B cell (primary cell): ENCODE data around the gene RNASEH1. TPM values are rescaled to one million over a fixed set of nuclear protein-coding genes. Genes with fewer than 3 reads are reported as not detected.
"Not testable (repeated sequence)": the region's sequence is repeated elsewhere in the genome, so short reads cannot be mapped to it uniquely, and the experiment has no call there.

Source experiments
- ATAC-seq: fragments of 200-7000 bp; cut with Tn5 transposase; one replicate; pipeline ENCODE4 v1.10.0; 2021; ENCODE audit warnings: low read depth, mild to moderate bottlenecking, moderate number of reproducible peaks, moderate library complexity
- CTCF ChIA-PET: fragments of 350-600 bp; sonication (Branson Sonifier 250); formaldehyde crosslinking; loops from one replicate; lab custom pipeline; 2021; ENCODE audit warnings: antibody characterized with exemption, inconsistent platforms; lab: Charles Lee
- POLR2A ChIA-PET: fragments of 350-600 bp; sonication (Branson Sonifier 250); formaldehyde crosslinking; loops from one replicate; lab custom pipeline; 2021; ENCODE audit warnings: antibody characterized with exemption; lab: Charles Lee
- DNase-seq: peaks from one replicate; pipeline ENCODE4 v3.0.0; 2013
- H2AFZ ChIP-seq: 2 replicates; pipeline ENCODE4 v1.6.1; 2012; ENCODE audit warnings: mild to moderate bottlenecking, low read depth, low read length; ENCODE audit not compliant: insufficient read depth, poor library complexity, severe bottlenecking
- H3K27ac ChIP-seq, 2 donors: 1 replicate in 1 of 2; 2 replicates in 1 of 2; pipeline ENCODE4 v1.5.1; 2012 to 2013; ENCODE audit warnings: low read length in 2 of 2, mild to moderate bottlenecking in 2 of 2, moderate library complexity in 1 of 2
- H3K27me3 ChIP-seq, 4 experiments: fragments of 200-600 bp in 1 of 4; sonication (generic) in 1 of 4; replicated peaks in 1 of 4; 1 replicate in 2 of 4; 2 replicates in 2 of 4; pipeline versions ENCODE4 v1.6.1 to v1.7.0; 2013 to 2016; ENCODE audit warnings: low read length in 3 of 4, mild to moderate bottlenecking in 2 of 4, mixed read lengths in 1 of 4, moderate library complexity in 1 of 4; ENCODE audit not compliant: insufficient read depth in 4 of 4, control insufficient read depth in 3 of 4; ENCODE audit errors: control extremely low read depth in 1 of 4
- H3K36me3 ChIP-seq, 2 experiments: replicated peaks in 1 of 2; 1 replicate in 1 of 2; 2 replicates in 1 of 2; pipeline versions ENCODE4 v1.6.1 to v1.7.1; 2013; ENCODE audit warnings: low read length in 1 of 2; ENCODE audit not compliant: insufficient read depth in 2 of 2, control insufficient read depth in 1 of 2; ENCODE audit errors: control extremely low read depth in 1 of 2, extremely low read depth in 1 of 2
- H3K4me1 ChIP-seq, 2 donors: fragments of 200-600 bp in 1 of 2; sonication (generic) in 1 of 2; 1 replicate in 1 of 2; 2 replicates in 1 of 2; pipeline versions ENCODE4 v1.5.1 to v1.6.1; 2013 to 2017; ENCODE audit warnings: low read length in 2 of 2; ENCODE audit not compliant: control insufficient read depth in 2 of 2, insufficient read depth in 2 of 2
- H3K4me2 ChIP-seq: replicated peaks from 2 replicates; pipeline ENCODE3; 2012; ENCODE audit warnings: mild to moderate bottlenecking, low read depth, low read length; ENCODE audit not compliant: poor library complexity, severe bottlenecking
- H3K4me3 ChIP-seq, 5 experiments: fragments of 200-600 bp in 1 of 5; sonication (generic) in 1 of 5; 1 replicate in 3 of 5; 2 replicates in 2 of 5; pipeline versions ENCODE4 v1.5.1 to v1.7.0; 2011 to 2016; ENCODE audit warnings: low read length in 4 of 5, mild to moderate bottlenecking in 4 of 5, low read depth in 2 of 5, control low read depth in 1 of 5, moderate library complexity in 1 of 5; ENCODE audit not compliant: insufficient read depth in 1 of 5; ENCODE audit errors: control extremely low read depth in 1 of 5, extremely low read depth in 1 of 5
- H3K79me2 ChIP-seq: fragments of 200-600 bp; sonication (generic); one replicate; pipeline ENCODE4 v1.6.0; 2016; ENCODE audit warnings: low read length; ENCODE audit not compliant: control insufficient read depth, insufficient read depth
- H3K9ac ChIP-seq: fragments of 200-600 bp; sonication (generic); 2 replicates; pipeline ENCODE4 v1.6.1; 2017; ENCODE audit warnings: mild to moderate bottlenecking, low read length, moderate library complexity
- H3K9me3 ChIP-seq, 3 donors: one replicate each; pipeline versions ENCODE4 v1.6.1 to v1.7.1; 2013; ENCODE audit warnings: low read length in 2 of 3; ENCODE audit not compliant: control insufficient read depth in 2 of 3, insufficient read depth in 1 of 3; ENCODE audit errors: control extremely low read depth in 1 of 3
- H4K20me1 ChIP-seq: 2 replicates; pipeline ENCODE4 v1.6.0; 2012; ENCODE audit warnings: mild to moderate bottlenecking, low read length; ENCODE audit not compliant: insufficient read depth, control insufficient read depth, poor library complexity, severe bottlenecking
- H3K27ac Mint-ChIP-seq: one replicate; pipeline ENCODE4 v1.8.0; 2021; ENCODE audit warnings: mixed read lengths
- H3K27me3 Mint-ChIP-seq: one replicate; pipeline ENCODE4 v1.8.0; 2021; ENCODE audit warnings: mixed read lengths
- H3K4me1 Mint-ChIP-seq: one replicate; pipeline ENCODE4 v1.8.0; 2021; ENCODE audit warnings: mixed read lengths
- H3K4me3 Mint-ChIP-seq: one replicate; pipeline ENCODE4 v1.8.0; 2021; ENCODE audit warnings: mixed read lengths
- H3K9me3 Mint-ChIP-seq: one replicate; pipeline ENCODE4 v1.8.0; 2022; ENCODE audit warnings: mixed read lengths; ENCODE audit not compliant: insufficient read depth
- EZH2 ChIP-seq: IDR thresholded peaks from 2 replicates; pipeline ENCODE4 v1.6.1; 2012; ENCODE audit warnings: borderline replicate concordance, low read depth, mild to moderate bottlenecking, moderate library complexity, low read length; ENCODE audit not compliant: insufficient read depth, poor library complexity, severe bottlenecking
- WGBS: methylation state at CpG from one replicate; pipeline ENCODE4 v1.1.5; 2013; ENCODE audit warnings: missing lambda C conversion rate; ENCODE audit not compliant: insufficient coverage; 5-methylcytosine and 5-hydroxymethylcytosine counted together
- intact Hi-C: fragments of 100-400 bp; cut with micrococcal nuclease; formaldehyde crosslinking; loops from one replicate; pipeline ENCODE4 v1.10.0; 2022
- polyA plus RNA-seq: library from polyadenylated mRNA; depleted of rRNA; stranded (reverse); fragments of >200 nt; gene quantifications from 2 replicates; pipeline ENCODE4 v1.2.3, GENCODE V29; 2012
- total RNA-seq, 2 donors: library from RNA; stranded (reverse); fragments of 120-200 nt in 1 of 2; gene quantifications; 1 replicate in 1 of 2; 2 replicates in 1 of 2; pipeline versions ENCODE4 v1.2.3 to v1.2.4, GENCODE V29; 2013 to 2022
- TF ChIP-seq, protein P1 (sequence below): fragments of 200-600 bp; IDR thresholded peaks from one replicate; pipeline ENCODE4 v1.8.0; 2022; ENCODE audit warnings: antibody characterized with exemption, mild to moderate bottlenecking

RNASEH1 gene
- total and polyA plus RNA-seq, 2 donors (not counting 1 experiment from before 2014, with no cell fraction given) = 7.2 to 25.1 TPM

DNA sequence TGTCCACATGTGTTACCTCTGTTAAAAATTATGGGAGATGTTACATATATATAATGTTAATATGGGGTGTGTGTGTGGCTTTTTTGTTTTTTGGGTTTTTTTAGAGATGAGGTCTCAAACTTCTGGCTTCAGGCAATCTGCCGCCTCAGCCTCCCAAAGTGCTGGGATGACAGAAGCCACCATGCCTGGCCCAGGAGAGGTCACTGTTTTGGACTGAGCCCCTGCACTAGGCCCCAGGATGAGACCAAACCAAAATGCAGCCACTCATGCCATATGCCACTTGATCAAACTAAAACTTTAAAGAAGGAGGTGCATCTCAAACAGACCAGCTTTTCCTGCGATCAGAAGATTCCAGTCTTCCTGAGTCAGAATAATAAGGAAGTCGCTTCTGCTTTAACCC is 41.3 kb downstream of the RNASEH1 start:
- peaks cover 34% of the 10 kb centered on the region for H3K4me1 Mint-ChIP-seq
- intact Hi-C loops = no loop called here

DNA sequence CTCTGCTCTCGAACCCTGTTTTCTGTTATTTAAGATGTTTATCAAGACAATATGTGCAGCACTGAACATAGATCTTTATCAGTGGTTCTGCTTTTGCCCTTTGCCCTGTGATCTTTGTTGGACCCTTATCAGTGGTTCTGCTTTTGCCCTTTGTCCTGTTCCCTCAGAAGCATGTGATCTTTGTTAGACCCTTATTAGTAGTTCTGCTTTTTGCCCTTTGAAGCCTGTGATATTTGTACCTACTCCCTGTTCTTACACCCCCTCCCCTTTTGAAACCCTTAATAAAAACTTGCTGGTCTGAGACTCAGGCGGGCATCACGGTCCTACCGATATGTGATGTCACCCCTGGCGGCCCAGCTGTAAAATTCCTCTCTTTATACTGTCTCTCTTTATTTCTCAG is 42.7 kb downstream of the RNASEH1 start:
- H2AFZ ChIP-seq, H4K20me1 ChIP-seq, H3K4me2 ChIP-seq, H3K27ac Mint-ChIP-seq, H3K9me3 ChIP-seq, intact Hi-C loops, H3K27me3 ChIP-seq, H3K27me3 Mint-ChIP-seq, H3K4me3 ChIP-seq, ATAC-seq, CTCF ChIA-PET, POLR2A ChIA-PET, H3K9ac ChIP-seq, H3K4me3 Mint-ChIP-seq, DNase-seq, H3K27ac ChIP-seq: not testable (repeated sequence)
- no CpG with 5 or more reads among the region's 5 CpGs for WGBS
- Mint-ChIP-seq H3K4me1 (peaks cover 21% of the 10 kb centered on the region), H3K9me3 (peaks cover 11% of the 10 kb centered on the region)
- Histone ChIP-seq H3K4me1 (peaks cover 11% of the 10 kb centered on the region in 2 donors), H3K36me3 (peaks cover 0 to 30% of the 10 kb centered on the region in 2 experiments), H3K79me2 (peaks cover 22% of the 10 kb centered on the region)

More for the DNA sequence above, 41.3 kb downstream of the RNASEH1 start:
- no peak for DNase-seq
- Histone ChIP-seq H3K36me3 (peaks cover 0 to 17% of the 10 kb centered on the region in 2 experiments), H3K9ac (no peak overlapping the region), H3K79me2 (peaks cover 31% of the 10 kb centered on the region), H3K9me3 (peaks cover 0 to 7% (median 1%) of the 10 kb centered on the region in 3 donors), H3K4me3 (no peak overlapping the region), H3K27ac (no peak overlapping the region), H2AFZ (no peak overlapping the region), H4K20me1 (peaks cover 9% of the 10 kb centered on the region), H3K4me2 (no peak overlapping the region), H3K4me1 (peaks cover 18 to 25% of the 10 kb centered on the region in 2 donors), H3K27me3 (no peaks in the 10 kb centered on the region)
- ChIA-PET POLR2A (no interaction called here), CTCF (interaction anchor here (1.6 kb wide), 1 partner anchor 55 kb away, joined by 3 read pairs; no protein-coding TSS in a partner anchor)
- Mint-ChIP-seq H3K9me3 (peaks cover 8% of the 10 kb centered on the region), H3K4me3 (no peak overlapping the region), H3K27ac (no peak overlapping the region), H3K27me3 (no peaks in the 10 kb centered on the region)
- ATAC-seq = no peak
- TF ChIP-seq, protein P1, sequence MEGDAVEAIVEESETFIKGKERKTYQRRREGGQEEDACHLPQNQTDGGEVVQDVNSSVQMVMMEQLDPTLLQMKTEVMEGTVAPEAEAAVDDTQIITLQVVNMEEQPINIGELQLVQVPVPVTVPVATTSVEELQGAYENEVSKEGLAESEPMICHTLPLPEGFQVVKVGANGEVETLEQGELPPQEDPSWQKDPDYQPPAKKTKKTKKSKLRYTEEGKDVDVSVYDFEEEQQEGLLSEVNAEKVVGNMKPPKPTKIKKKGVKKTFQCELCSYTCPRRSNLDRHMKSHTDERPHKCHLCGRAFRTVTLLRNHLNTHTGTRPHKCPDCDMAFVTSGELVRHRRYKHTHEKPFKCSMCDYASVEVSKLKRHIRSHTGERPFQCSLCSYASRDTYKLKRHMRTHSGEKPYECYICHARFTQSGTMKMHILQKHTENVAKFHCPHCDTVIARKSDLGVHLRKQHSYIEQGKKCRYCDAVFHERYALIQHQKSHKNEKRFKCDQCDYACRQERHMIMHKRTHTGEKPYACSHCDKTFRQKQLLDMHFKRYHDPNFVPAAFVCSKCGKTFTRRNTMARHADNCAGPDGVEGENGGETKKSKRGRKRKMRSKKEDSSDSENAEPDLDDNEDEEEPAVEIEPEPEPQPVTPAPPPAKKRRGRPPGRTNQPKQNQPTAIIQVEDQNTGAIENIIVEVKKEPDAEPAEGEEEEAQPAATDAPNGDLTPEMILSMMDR = no peak
- TF ChIP-seq EZH2 = no peak
- 95% methylated on average over 3 of the region's 3 CpGs for WGBS
